ENCODE results near the gene ARVCF. TPM values are rescaled to one million over a fixed set of nuclear protein-coding genes. Genes with fewer than 3 reads are reported as not detected.

ARVCF gene
- total and polyA plus RNA-seq, 2 of the 8 experiments (the other 6 are each of a cell fraction or from before 2014, with no cell fraction given) = 31.0 to 43.2 TPM

- Histone ChIP-seq H2BK20ac (ENCODE audit: low read length) (no peak overlapping the region), H3K56ac (replicated peaks; ENCODE audit: insufficient read length, low read depth, low read length) (no peak overlapping the region), H2BK12ac (ENCODE audit: low read depth, low read length) (peak overlapping the region; percentile 1; the same call in 1 of the 2 replicates), H3K79me2 (ENCODE audit: control insufficient read depth in 1 of 2, insufficient read depth in 2 of 2, low read length in 2 of 2) (no peaks in the 10 kb centered on the region), H3K4ac (replicated peaks; ENCODE audit: insufficient read length, low read depth, low read length) (no peak overlapping the region), H3K27me3 (replicated peaks in 1 of 4; ENCODE audit: control insufficient read depth in 3 of 4, extremely low read depth in 1 of 4, insufficient read depth in 3 of 4, low read length in 3 of 4) (no peaks in the 10 kb centered on the region), H3K4me3 (ENCODE audit: extremely low read depth in 1 of 4, insufficient read depth in 2 of 4, low read depth in 3 of 4, low read length in 4 of 4) (no peak overlapping the region), H3K23ac (ENCODE audit: insufficient read length) (no peak overlapping the region), H2BK120ac (replicated peaks; ENCODE audit: low read depth, low read length) (no peak overlapping the region), H3K9me3 (ENCODE audit: insufficient read depth in 2 of 2, low read depth in 1 of 2, low read length in 1 of 2) (no peaks in the 10 kb centered on the region), H3K79me1 (ENCODE audit: low read depth, low read length) (no peaks in the 10 kb centered on the region), H3K18ac (ENCODE audit: extremely low read depth, low read length) (no peak overlapping the region), H3K27ac (ENCODE audit: low read depth, low read length) (no peak overlapping the region), H2BK5ac (ENCODE audit: low read depth, low read length) (no peak overlapping the region), H3K23me2 (ENCODE audit: low read depth, low read length) (peaks cover 5% of the 10 kb centered on the region), H4K20me1 (replicated peaks in 1 of 2; ENCODE audit: control insufficient read depth in 1 of 2, insufficient read depth in 2 of 2, low read length in 2 of 2) (peaks cover 1 to 4% of the 10 kb centered on the region in 2 experiments), H3K14ac (ENCODE audit: insufficient read length) (no peak overlapping the region), H2BK15ac (ENCODE audit: low read length) (peak overlapping the region; percentile 55; the same call in 1 of the 2 replicates), H4K5ac (ENCODE audit: insufficient read length, low read depth, low read length) (no peak overlapping the region), H3K4me1 (replicated peaks in 1 of 4; ENCODE audit: control insufficient read depth in 3 of 4, insufficient read depth in 4 of 4, low read length in 3 of 4) (peaks cover 0 to 10% (median 6%) of the 10 kb centered on the region in 4 experiments; a peak in 5 of 7 replicates), H4K91ac (replicated peaks; ENCODE audit: insufficient read length, low read length) (peak overlapping the region; percentile 85), H4K8ac (ENCODE audit: extremely low read depth, insufficient read depth, low read length) (no peak overlapping the region; the same call in 1 of the 2 replicates), H3K36me3 (ENCODE audit: control insufficient read depth in 2 of 4, insufficient read depth in 4 of 4, low read length in 3 of 4) (no peaks in the 10 kb centered on the region), H2AFZ (ENCODE audit: low read length) (no peak overlapping the region), H3K4me2 (ENCODE audit: insufficient read depth in 1 of 2, low read depth in 2 of 2, low read length in 2 of 2) (no peak overlapping the region), H3K9ac (replicated peaks in 1 of 4; ENCODE audit: extremely low read depth in 1 of 4, low read depth in 3 of 4, low read length in 3 of 4) (no peak overlapping the region; a peak in 1 of 7 replicates), H2AK5ac (ENCODE audit: low read depth, low read length) (no peak overlapping the region; the same call in 1 of the 2 replicates)
- ChIA-PET CTCF (ENCODE audit: partially characterized antibody) (interaction anchor here (0.8 to 4.3 kb wide), 3 partner anchors 11 to 224 kb away, joined by 3 to 30 read pairs (median 7); no protein-coding TSS in a partner anchor), POLR2A (ENCODE audit: partially characterized antibody) (no interaction called here)
- WGBS, 2 experiments (ENCODE audit: extremely low coverage in 1 of 2, insufficient coverage in 1 of 2, insufficient read length in 1 of 2, insufficient replicate concordance in 2 of 2, low coverage in 1 of 2, low lambda C conversion rate in 2 of 2, missing lambda C conversion rate in 1 of 2) = 88% methylated on average over 19 of the region's 19 CpGs; no CpG with 5 or more reads in 1 of the 2 experiments
- no peak for FAIRE-seq
- no peak for DNase-seq (ENCODE audit: low read depth in 1 of 2, low spot score in 2 of 2)
- no peak for TF ChIP-seq SP2 (IDR thresholded peaks at IDR 0.05; ENCODE audit: low read length)
- TF ChIP-seq RAD21 (IDR thresholded peaks at IDR 0.05 in 1 of 2, conservative IDR thresholded peaks at IDR 0.05 in 1 of 2; ENCODE audit: low read depth in 2 of 2, low read length in 2 of 2) = no peak
- TF ChIP-seq HDAC2 (IDR thresholded peaks at IDR 0.05; ENCODE audit: borderline replicate concordance in 1 of 2, low read depth in 2 of 2, low read length in 2 of 2) = no peak
- TF ChIP-seq POLR2AphosphoS5 (IDR thresholded peaks at IDR 0.05; ENCODE audit: low read depth, low read length) = no peak
Observed at GRCh38 chr22:19955241-19956128, 61.1 kb downstream of the ARVCF start.
